ENCODE results near the gene TSC1.
A peak's percentile ranks its signal among the peaks of the same experiment; 100 is the strongest.

TSC1 gene

GRCh38 chr9:132901858-132902831 lies 42.3 kb downstream of the TSC1 start:
- no peak overlapping the region for H3K27ac Mint-ChIP-seq
- no peaks in the 10 kb centered on the region for H3K27me3 Mint-ChIP-seq
- peak; percentile 98 to 99 for ATAC-seq (replicated peaks)
- no peak overlapping the region for H3K4me3 Mint-ChIP-seq
- H3K36me3 Mint-ChIP-seq, result peaks cover 42 to 52% of the 10 kb centered on the region in 2 donors
- DNase-seq, result peak; percentile 75
- peaks cover 3 to 12% of the 10 kb centered on the region in 2 donors for H3K4me1 Mint-ChIP-seq
- H3K9me3 Mint-ChIP-seq, result no peaks in the 10 kb centered on the region

- Mint-ChIP-seq H3K36me3 (peaks cover 44 to 54% of the 10 kb centered on the region in 2 donors), H3K9me3 (no peaks in the 10 kb centered on the region), H3K27ac (no peak overlapping the region), H3K4me3 (no peak overlapping the region), H3K4me1 (peaks cover 3 to 12% of the 10 kb centered on the region in 2 donors), H3K27me3 (no peaks in the 10 kb centered on the region)
- DNase-seq (no peak), ATAC-seq (replicated peaks) (no peak)
Measured at GRCh38 chr9:132898051-132898450, 46.4 kb downstream of the TSC1 start.

- no peaks in the 10 kb centered on the region for H3K9me3 Mint-ChIP-seq
- DNase-seq (no peak), ATAC-seq (replicated peaks) (no peak)
- no peak overlapping the region for H3K4me3 Mint-ChIP-seq
- no peak overlapping the region for H3K27ac Mint-ChIP-seq
- H3K4me1 Mint-ChIP-seq, result peaks cover 0 to 7% of the 10 kb centered on the region in 2 donors
- peaks cover 37 to 56% of the 10 kb centered on the region in 2 donors for H3K36me3 Mint-ChIP-seq
- H3K27me3 Mint-ChIP-seq, result no peaks in the 10 kb centered on the region
Measured at GRCh38 chr9:132896906-132897305, 47.5 kb downstream of the TSC1 start.

GRCh38 chr9:132896264-132896663 lies 48.2 kb downstream of the TSC1 start:
- Mint-ChIP-seq H3K4me3 (no peak overlapping the region), H3K27ac (no peak overlapping the region), H3K27me3 (no peaks in the 10 kb centered on the region), H3K9me3 (no peaks in the 10 kb centered on the region), H3K4me1 (peaks cover 0 to 2% of the 10 kb centered on the region in 2 donors), H3K36me3 (peaks cover 37 to 56% of the 10 kb centered on the region in 2 donors)
- DNase-seq (no peak), ATAC-seq (replicated peaks) (no peak)

GRCh38 chr9:132894862-132895835 lies 49.3 kb downstream of the TSC1 start:
- H3K4me3 Mint-ChIP-seq, result no peak overlapping the region
- no peaks in the 10 kb centered on the region for H3K4me1 Mint-ChIP-seq
- H3K9me3 Mint-ChIP-seq, result no peaks in the 10 kb centered on the region

GRCh38 chr9:132894346-132894745 lies 50.1 kb downstream of the TSC1 start:
- Mint-ChIP-seq H3K4me3 (no peak overlapping the region), H3K36me3 (peaks cover 29 to 48% of the 10 kb centered on the region in 2 donors), H3K27me3 (no peaks in the 10 kb centered on the region), H3K4me1 (peaks cover 0 to 2% of the 10 kb centered on the region in 2 donors), H3K27ac (no peak overlapping the region), H3K9me3 (no peaks in the 10 kb centered on the region)
- no peak for ATAC-seq (replicated peaks)
- no peak for DNase-seq

More at GRCh38 chr9:132894862-132895835, 49.3 kb downstream of the TSC1 start:
- no peak overlapping the region for H3K27ac Mint-ChIP-seq
- no peak for DNase-seq
- no peak for ATAC-seq (replicated peaks)
- H3K36me3 Mint-ChIP-seq, result peaks cover 35 to 48% of the 10 kb centered on the region in 2 donors
- H3K27me3 Mint-ChIP-seq, result no peaks in the 10 kb centered on the region

GRCh38 chr9:132892400-132892799 lies 52.0 kb downstream of the TSC1 start:
- H3K36me3 Mint-ChIP-seq, result peaks cover 18 to 36% of the 10 kb centered on the region in 2 donors
- no peaks in the 10 kb centered on the region for H3K9me3 Mint-ChIP-seq
- ATAC-seq (replicated peaks) (no peak), DNase-seq (no peak)
- H3K27me3 Mint-ChIP-seq, result no peaks in the 10 kb centered on the region
- H3K4me3 Mint-ChIP-seq, result no peak overlapping the region
- H3K27ac Mint-ChIP-seq, result no peak overlapping the region
- H3K4me1 Mint-ChIP-seq, result peaks cover 11 to 19% of the 10 kb centered on the region in 2 donors

- Mint-ChIP-seq H3K4me1 (peaks cover 20 to 43% of the 10 kb centered on the region in 2 donors), H3K9me3 (no peaks in the 10 kb centered on the region), H3K4me3 (peak overlapping the region; percentile 13 to 76), H3K27ac (peak overlapping the region; percentile 47), H3K27me3 (no peaks in the 10 kb centered on the region), H3K36me3 (peaks cover 0 to 8% of the 10 kb centered on the region in 2 donors)
- DNase-seq, result no peak
- ATAC-seq (replicated peaks), result peak; percentile 27 to 41
Measured at GRCh38 chr9:132888151-132888550, 56.3 kb downstream of the TSC1 start.

- Mint-ChIP-seq H3K4me3 (peak overlapping the region in 1 of 2 donors; percentile 13), H3K27me3 (no peaks in the 10 kb centered on the region), H3K9me3 (no peaks in the 10 kb centered on the region), H3K4me1 (peaks cover 25 to 50% of the 10 kb centered on the region in 2 donors), H3K27ac (no peak overlapping the region), H3K36me3 (peaks cover 0 to under 1% of the 10 kb centered on the region in 2 donors)
- ATAC-seq (replicated peaks), result no peak
- no peak for DNase-seq
Measured at GRCh38 chr9:132887181-132888120, 57.0 kb downstream of the TSC1 start.

GRCh38 chr9:132886334-132886725 lies 58.1 kb downstream of the TSC1 start:
- DNase-seq (no peak), ATAC-seq (replicated peaks) (no peak)
- peaks cover 27 to 58% of the 10 kb centered on the region in 2 donors for H3K4me1 Mint-ChIP-seq
- H3K27me3 Mint-ChIP-seq, result no peaks in the 10 kb centered on the region
- no peak overlapping the region for H3K27ac Mint-ChIP-seq
- no peaks in the 10 kb centered on the region for H3K36me3 Mint-ChIP-seq
- H3K4me3 Mint-ChIP-seq, result no peak overlapping the region
- H3K9me3 Mint-ChIP-seq, result no peaks in the 10 kb centered on the region

- ATAC-seq (replicated peaks) (peak; percentile 43 to 49), DNase-seq (peak; percentile 6)
- H3K4me1 Mint-ChIP-seq, result peaks cover 27 to 58% of the 10 kb centered on the region in 2 donors
- H3K36me3 Mint-ChIP-seq, result no peaks in the 10 kb centered on the region
- no peak overlapping the region for H3K27ac Mint-ChIP-seq
- H3K4me3 Mint-ChIP-seq, result peak overlapping the region in 1 of 2 donors; percentile 43
- H3K9me3 Mint-ChIP-seq, result no peaks in the 10 kb centered on the region
- no peaks in the 10 kb centered on the region for H3K27me3 Mint-ChIP-seq
Measured at GRCh38 chr9:132885720-132886333, 58.6 kb downstream of the TSC1 start.

- Mint-ChIP-seq H3K9me3 (no peaks in the 10 kb centered on the region), H3K27me3 (no peaks in the 10 kb centered on the region), H3K36me3 (no peaks in the 10 kb centered on the region), H3K4me3 (no peak overlapping the region), H3K27ac (peak overlapping the region; percentile 25), H3K4me1 (peaks cover 32 to 69% of the 10 kb centered on the region in 2 donors)
- ATAC-seq (replicated peaks) (no peak), DNase-seq (no peak)
Measured at GRCh38 chr9:132883349-132884294, 60.8 kb downstream of the TSC1 start.

Data from stimulated activated naive B cell treated with anti-CD40 and anti-IgM and Interleukin-4, amounts not matched to agents 10 μg/mL and 1 μg/mL and 100 μg/mL, for 72 hours (primary cell).